GM12878 (cell line): ENCODE measurements around the gene ZNF385C. TPM values are rescaled to one million over a fixed set of nuclear protein-coding genes. Genes with fewer than 3 reads are reported as not detected.
A peak's percentile ranks its signal among the peaks of the same experiment; 100 is the strongest.

ENCODE experiments used
- ATAC-seq: fragments of 200-7000 bp; cut with Tn5 transposase; 3 replicates; pipeline ENCODE4 v1.9.1; 2020; ENCODE audit warnings: mild to moderate bottlenecking, moderate library complexity
- BruUV-seq: library from RNA; stranded (reverse); fragments of 400-500 nt; replicated peaks from 2 replicates; lab custom pipeline; 2021; lab: Mats Ljungman, UMichigan
- CTCF ChIA-PET: fragments of 300-600 bp; sonication (Branson Sonifier 250); formaldehyde crosslinking; extraction: SDS; loops from one replicate; lab custom pipeline; 2021; ENCODE audit warnings: inconsistent platforms; lab: Yijun Ruan, JAX
- POLR2A ChIA-PET: fragments of 350-600 bp; formaldehyde crosslinking; extraction: SDS; loops from one replicate; lab custom pipeline; 2021; ENCODE audit warnings: inconsistent platforms; lab: Charles Lee
- RAD21 ChIA-PET: fragments of 300-600 bp; sonication (Branson Sonifier 250); formaldehyde crosslinking; loops from one replicate; lab custom pipeline; 2023; ENCODE audit warnings: antibody characterized with exemption; ENCODE audit not compliant: unreplicated experiment; lab: Charles Lee
- SMC1A ChIA-PET: fragments of 300-600 bp; sonication (Branson Sonifier 250); formaldehyde crosslinking; loops from one replicate; lab custom pipeline; 2023; ENCODE audit not compliant: unreplicated experiment, uncharacterized antibody; lab: Charles Lee
- DNase-seq: peaks from one replicate; pipeline ENCODE4 v3.0.0-alpha.2; 2011; ENCODE audit warnings: low read depth, low spot score
- FAIRE-seq: peaks from 3 replicates; lab custom pipeline; 2011; peaks lifted over from hg19 to GRCh38; lab: Jason Lieb, UNC
- H2AFZ ChIP-seq: 2 replicates; pipeline ENCODE4 v1.6.0; 2011; ENCODE audit warnings: low read depth, low read length, control low read depth; ENCODE audit not compliant: control insufficient read depth
- H3K27ac ChIP-seq: 2 replicates; pipeline ENCODE4 v1.5.1; 2011; ENCODE audit warnings: control low read depth; ENCODE audit not compliant: control insufficient read depth, insufficient read depth
- H3K27me3 ChIP-seq, 2 experiments: replicated peaks in 1 of 2; 2 replicates each; pipeline versions ENCODE4 v1.6.0 to v1.6.1; 2011; ENCODE audit warnings: low read length in 1 of 2; ENCODE audit not compliant: control insufficient read depth in 2 of 2, insufficient read depth in 2 of 2
- H3K36me3 ChIP-seq, 2 experiments: 2 replicates each; pipeline ENCODE4 v1.5.1; 2011; ENCODE audit warnings: low read length in 1 of 2; ENCODE audit not compliant: control insufficient read depth in 2 of 2, insufficient read depth in 2 of 2
- H3K4me1 ChIP-seq: 2 replicates; pipeline ENCODE4 v1.6.1; 2011; ENCODE audit warnings: mild to moderate bottlenecking, low read length, moderate library complexity, mixed read lengths; ENCODE audit not compliant: control insufficient read depth, insufficient read depth
- H3K4me2 ChIP-seq: 2 replicates; pipeline ENCODE4 v1.6.0; 2011; ENCODE audit warnings: control low read depth; ENCODE audit not compliant: control insufficient read depth, insufficient read depth
- H3K4me3 ChIP-seq: fragments of 200-600 bp; sonication (generic); 2 replicates; pipeline ENCODE4 v1.5.1; 2016
- H3K79me2 ChIP-seq: 2 replicates; pipeline ENCODE4 v1.6.0; 2011; ENCODE audit warnings: low read length; ENCODE audit not compliant: control insufficient read depth, insufficient read depth
- H3K9ac ChIP-seq: 2 replicates; pipeline ENCODE4 v1.8.0; 2011; ENCODE audit warnings: low read length, control low read depth, mixed read lengths; ENCODE audit not compliant: control insufficient read depth, insufficient read depth
- H3K9me3 ChIP-seq: replicated peaks from 3 replicates; pipeline ENCODE4 v1.5.1; 2011; ENCODE audit warnings: mild to moderate bottlenecking, low read length; ENCODE audit not compliant: control insufficient read depth, insufficient read depth
- H4K20me1 ChIP-seq: 2 replicates; pipeline ENCODE4 v1.6.0; 2011; ENCODE audit not compliant: control insufficient read depth, insufficient read depth
- ATF7 ChIP-seq: fragments of 450-650 bp; IDR thresholded peaks from 2 replicates; pipeline ENCODE4 v1.6.1; 2016; ENCODE audit warnings: low read depth, mild to moderate bottlenecking
- CBFB ChIP-seq: IDR thresholded peaks from 2 replicates; pipeline ENCODE4 v1.6.1; 2016; ENCODE audit warnings: antibody characterized with exemption, low read depth
- CEBPB ChIP-seq, 2 experiments: fragments of 150-350 bp in 1 of 2; IDR thresholded peaks; 2 replicates each; pipeline ENCODE4 v1.6.1; 2012 to 2014; ENCODE audit warnings: low read depth in 2 of 2, low read length in 2 of 2, borderline replicate concordance in 1 of 2, inconsistent platforms in 1 of 2
- HDAC2 ChIP-seq: fragments of 200-600 bp; sonication (generic); IDR thresholded peaks from 2 replicates; pipeline ENCODE4 v1.6.1; 2017
- NBN ChIP-seq: fragments of 450-650 bp; IDR thresholded peaks from 2 replicates; pipeline ENCODE4 v1.6.1; 2016
- RAD21 ChIP-seq: IDR thresholded peaks from 2 replicates; pipeline ENCODE4 v1.6.1; 2011; ENCODE audit warnings: mild to moderate bottlenecking, low read depth, low read length, moderate library complexity; ENCODE audit not compliant: insufficient read depth
- RELA ChIP-seq: fragments of 450-650 bp; IDR thresholded peaks from 2 replicates; pipeline ENCODE4 v1.8.0; 2014; ENCODE audit warnings: borderline replicate concordance; ENCODE audit not compliant: partially characterized antibody
- RUNX3 ChIP-seq: IDR thresholded peaks from 2 replicates; pipeline ENCODE4 v1.6.1; 2012; ENCODE audit warnings: low read length, inconsistent platforms
- SMARCA5 ChIP-seq: fragments of 450-650 bp; IDR thresholded peaks from 2 replicates; pipeline ENCODE4 v1.6.1; 2017; ENCODE audit warnings: mild to moderate bottlenecking
- SMC3 ChIP-seq: IDR thresholded peaks from 2 replicates; pipeline ENCODE4 v1.6.1; 2011; ENCODE audit warnings: low read length, improper control_type of control experiment, borderline replicate concordance
- TCF12 ChIP-seq: IDR thresholded peaks from 2 replicates; pipeline ENCODE4 v1.6.1; 2011; ENCODE audit warnings: low read depth, mild to moderate bottlenecking, low read length
- TCF3 ChIP-seq: IDR thresholded peaks from 2 replicates; pipeline ENCODE4 v1.6.1; 2012; ENCODE audit warnings: low read depth, mild to moderate bottlenecking, low read length, borderline replicate concordance; ENCODE audit not compliant: insufficient read depth
- YY1 ChIP-seq: IDR thresholded peaks from 2 replicates; pipeline ENCODE4 v1.6.1; 2011; ENCODE audit warnings: low read depth, mild to moderate bottlenecking, low read length
- ZSCAN29 ChIP-seq: fragments of 450-650 bp; IDR thresholded peaks from 2 replicates; pipeline ENCODE4 v1.6.1; 2017; ENCODE audit warnings: mild to moderate bottlenecking, moderate library complexity
- WGBS: methylation state at CpG from one replicate; pipeline ENCODE4 v1.1.6; 2016; ENCODE audit warnings: low lambda C conversion rate; ENCODE audit not compliant: insufficient replicate concordance, insufficient coverage; ENCODE audit errors: missing lambda C conversion rate; 5-methylcytosine and 5-hydroxymethylcytosine counted together
- in situ Hi-C: fragments of 300-500 bp; cut with MboI; formaldehyde crosslinking; loops from 9 replicates; pipeline ENCODE4 v1.14.3; 2018; ENCODE audit warnings: mixed read lengths
- intact Hi-C: fragments of 100-400 bp; cut with micrococcal nuclease; formaldehyde crosslinking; loops from one replicate; pipeline ENCODE4 v1.14.2; 2022; ENCODE audit not compliant: unreplicated experiment
- polyA plus RNA-seq, 11 experiments: library from polyadenylated mRNA; depleted of rRNA in 4 of 11; unstranded in 6 of 11; stranded (reverse) in 5 of 11; fragments of >200 nt; fragmentation: Nextera tagmentation in 4 of 11; fragmentation: Illumina TruSeq in 1 of 11; extraction: Ambion mirVana in 4 of 11; extraction: Trizol in 1 of 11; gene quantifications; 1 replicate in 1 of 11; 2 replicates in 10 of 11; pipeline versions ENCODE4 v1.2.1 to v1.2.3, GENCODE V29; 2011 to 2016; ENCODE audit warnings: inconsistent platforms in 2 of 11, missing spikeins in 2 of 11, low read depth in 1 of 11
- total RNA-seq, 4 experiments: library from RNA; depleted of rRNA in 3 of 4; stranded (reverse); fragments of >200 nt in 3 of 4; fragmentation: Illumina TruSeq in 1 of 4; extraction: Trizol in 1 of 4; gene quantifications; 2 replicates each; pipeline versions ENCODE4 v1.2.1 to v1.2.3, GENCODE V29; 2013 to 2021
- TF ChIP-seq, protein P1 (sequence below): fragments of 450-650 bp; IDR thresholded peaks from 2 replicates; pipeline ENCODE4 v1.6.1; 2017; ENCODE audit warnings: low read depth, mild to moderate bottlenecking, moderate library complexity
- TF ChIP-seq, protein P2 (sequence below), 3 experiments: IDR thresholded peaks in 2 of 3; conservative IDR thresholded peaks in 1 of 3; 2 replicates each; pipeline ENCODE4 v1.5.1; 2011; ENCODE audit warnings: low read depth in 3 of 3, low read length in 3 of 3, mild to moderate bottlenecking in 3 of 3, control low read depth in 2 of 3, moderate library complexity in 2 of 3, inconsistent platforms in 1 of 3, mixed read lengths in 1 of 3; ENCODE audit not compliant: control insufficient read depth in 2 of 3, insufficient read depth in 1 of 3; ENCODE audit errors: extremely low read depth in 1 of 3
- TF ChIP-seq, protein P3 (sequence below): fragments of 450-650 bp; IDR thresholded peaks from 2 replicates; pipeline ENCODE4 v1.6.1; 2016; ENCODE audit warnings: mild to moderate bottlenecking
- TF ChIP-seq, protein P4 (sequence below): IDR thresholded peaks from 2 replicates; pipeline ENCODE4 v1.6.1; 2011; ENCODE audit warnings: mild to moderate bottlenecking, low read depth, low read length, moderate library complexity; ENCODE audit not compliant: insufficient replicate concordance

ZNF385C gene
- total and polyA plus RNA-seq, 10 of the 15 experiments (the other 5 are each of a cell fraction or from before 2014, with no cell fraction given), result 0.06 to 0.20 (median 0.07) TPM; not detected in 5

DNA sequence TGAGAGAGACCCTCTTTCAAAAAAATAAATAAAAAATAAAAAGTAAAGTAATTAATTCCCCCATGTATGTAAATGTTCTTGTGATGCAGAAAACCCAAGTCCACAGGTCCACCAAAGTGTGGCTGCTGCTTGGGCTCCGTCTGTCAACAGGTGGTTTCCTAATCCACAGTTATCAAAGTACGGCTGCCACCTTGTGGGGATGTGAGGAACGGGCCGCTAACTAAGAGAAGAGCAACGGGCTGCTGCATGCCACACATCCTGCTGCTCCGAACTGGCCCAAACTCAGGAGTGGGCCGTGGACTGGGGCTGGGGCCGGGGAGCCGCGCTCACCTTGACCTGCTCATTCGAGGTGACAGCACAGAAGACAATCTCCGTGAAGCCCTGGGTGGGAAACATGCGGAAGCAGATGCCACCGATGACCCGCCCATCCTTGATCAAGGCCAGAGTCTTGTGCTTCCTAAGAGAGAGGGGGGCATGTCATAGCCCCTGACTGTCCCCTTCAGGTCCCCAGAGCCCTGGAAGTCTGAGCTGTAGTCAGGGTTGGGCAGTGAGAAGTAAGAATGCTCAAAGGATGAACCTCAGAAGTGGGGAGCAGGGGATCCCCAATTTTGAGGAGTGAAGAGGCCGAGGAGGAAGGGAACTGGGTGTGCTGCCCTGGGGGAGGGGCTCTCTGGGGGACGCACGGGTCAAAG, 18.6 kb upstream of the ZNF385C start:
- SMC1A ChIA-PET, result interaction anchor here (1.1 to 5.2 kb wide), 6 partner anchors 49 to 290 kb away, joined by 3 to 53 read pairs (median 10); partner anchors contain the start of gene KCNH4
- peaks cover 5 to 6% of the 10 kb centered on the region in 2 experiments; a peak in 2 of 4 replicates for H3K36me3 ChIP-seq
- H3K79me2 ChIP-seq, result peaks cover 7% of the 10 kb centered on the region
- POLR2A ChIA-PET, result interaction anchor here (1.0 to 1.3 kb wide), 2 partner anchors 10 to 91 kb away, joined by 3 to 5 read pairs; no protein-coding TSS in a partner anchor
- DNase-seq (no peak), FAIRE-seq (peak; percentile 93), ATAC-seq (peak; percentile 58)
- CTCF ChIA-PET, result interaction anchor here (1.0 to 7.1 kb wide), 11 partner anchors 16 to 379 kb away, joined by 3 to 138 read pairs (median 11); partner anchors contain the start of genes CNP, DNAJC7, KCNH4 and NKIRAS2
- H3K4me2 ChIP-seq, result no peak overlapping the region
- H4K20me1 ChIP-seq, result no peaks in the 10 kb centered on the region
- no peaks in the 10 kb centered on the region for H3K27me3 ChIP-seq
- no peak overlapping the region for H3K9ac ChIP-seq
- no TSS peak for BruUV-seq
- intact Hi-C loops (loop anchor here (1.0 kb wide), 3 partner anchors 50 to 154 kb away; no protein-coding TSS in a partner anchor), in situ Hi-C loops (no loop called here)
- peaks cover 26% of the 10 kb centered on the region for H3K4me1 ChIP-seq
- H3K9me3 ChIP-seq, result no peaks in the 10 kb centered on the region; the same call in 2 of the 3 replicates
- H2AFZ ChIP-seq, result no peak overlapping the region
- 19% methylated on average over 17 of the region's 18 CpGs for WGBS
- RAD21 ChIA-PET, result interaction anchor here (1.0 to 4.7 kb wide), 8 partner anchors 16 to 153 kb away, joined by 3 to 78 read pairs (median 14); partner anchors contain the start of genes CNP, KCNH4 and NKIRAS2
- no peak overlapping the region for H3K4me3 ChIP-seq
- no peak overlapping the region for H3K27ac ChIP-seq
- TF ChIP-seq, protein P1, sequence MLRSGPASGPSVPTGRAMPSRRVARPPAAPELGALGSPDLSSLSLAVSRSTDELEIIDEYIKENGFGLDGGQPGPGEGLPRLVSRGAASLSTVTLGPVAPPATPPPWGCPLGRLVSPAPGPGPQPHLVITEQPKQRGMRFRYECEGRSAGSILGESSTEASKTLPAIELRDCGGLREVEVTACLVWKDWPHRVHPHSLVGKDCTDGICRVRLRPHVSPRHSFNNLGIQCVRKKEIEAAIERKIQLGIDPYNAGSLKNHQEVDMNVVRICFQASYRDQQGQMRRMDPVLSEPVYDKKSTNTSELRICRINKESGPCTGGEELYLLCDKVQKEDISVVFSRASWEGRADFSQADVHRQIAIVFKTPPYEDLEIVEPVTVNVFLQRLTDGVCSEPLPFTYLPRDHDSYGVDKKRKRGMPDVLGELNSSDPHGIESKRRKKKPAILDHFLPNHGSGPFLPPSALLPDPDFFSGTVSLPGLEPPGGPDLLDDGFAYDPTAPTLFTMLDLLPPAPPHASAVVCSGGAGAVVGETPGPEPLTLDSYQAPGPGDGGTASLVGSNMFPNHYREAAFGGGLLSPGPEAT, result peak; percentile 77
- TF ChIP-seq CBFB, result no peak; the same call in 1 of the 2 replicates
- TF ChIP-seq CEBPB (IDR thresholded peaks at IDR 0.05; ENCODE audit: borderline replicate concordance in 1 of 2, low read depth in 2 of 2, low read length in 2 of 2), result no peak
- no peak for TF ChIP-seq ZSCAN29
- TF ChIP-seq SMARCA5, result 0 out of 2 replicates have a peak, but pooled peaks have one; percentile 39
- TF ChIP-seq, protein P2, sequence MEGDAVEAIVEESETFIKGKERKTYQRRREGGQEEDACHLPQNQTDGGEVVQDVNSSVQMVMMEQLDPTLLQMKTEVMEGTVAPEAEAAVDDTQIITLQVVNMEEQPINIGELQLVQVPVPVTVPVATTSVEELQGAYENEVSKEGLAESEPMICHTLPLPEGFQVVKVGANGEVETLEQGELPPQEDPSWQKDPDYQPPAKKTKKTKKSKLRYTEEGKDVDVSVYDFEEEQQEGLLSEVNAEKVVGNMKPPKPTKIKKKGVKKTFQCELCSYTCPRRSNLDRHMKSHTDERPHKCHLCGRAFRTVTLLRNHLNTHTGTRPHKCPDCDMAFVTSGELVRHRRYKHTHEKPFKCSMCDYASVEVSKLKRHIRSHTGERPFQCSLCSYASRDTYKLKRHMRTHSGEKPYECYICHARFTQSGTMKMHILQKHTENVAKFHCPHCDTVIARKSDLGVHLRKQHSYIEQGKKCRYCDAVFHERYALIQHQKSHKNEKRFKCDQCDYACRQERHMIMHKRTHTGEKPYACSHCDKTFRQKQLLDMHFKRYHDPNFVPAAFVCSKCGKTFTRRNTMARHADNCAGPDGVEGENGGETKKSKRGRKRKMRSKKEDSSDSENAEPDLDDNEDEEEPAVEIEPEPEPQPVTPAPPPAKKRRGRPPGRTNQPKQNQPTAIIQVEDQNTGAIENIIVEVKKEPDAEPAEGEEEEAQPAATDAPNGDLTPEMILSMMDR (IDR thresholded peaks at IDR 0.05 in 2 of 3, conservative IDR thresholded peaks at IDR 0.05 in 1 of 3; ENCODE audit: control insufficient read depth in 2 of 3, extremely low read depth in 1 of 3, insufficient read depth in 1 of 3, low read depth in 3 of 3, low read length in 3 of 3), result peak; percentile 82 to 94 (median 87)
- peak; percentile 94; the same call in 1 of the 2 replicates for TF ChIP-seq TCF3
- TF ChIP-seq RUNX3, result peak; percentile 51
- TF ChIP-seq SMC3, result peak; percentile 92
- peak; percentile 95 for TF ChIP-seq TCF12
- TF ChIP-seq, protein P3, sequence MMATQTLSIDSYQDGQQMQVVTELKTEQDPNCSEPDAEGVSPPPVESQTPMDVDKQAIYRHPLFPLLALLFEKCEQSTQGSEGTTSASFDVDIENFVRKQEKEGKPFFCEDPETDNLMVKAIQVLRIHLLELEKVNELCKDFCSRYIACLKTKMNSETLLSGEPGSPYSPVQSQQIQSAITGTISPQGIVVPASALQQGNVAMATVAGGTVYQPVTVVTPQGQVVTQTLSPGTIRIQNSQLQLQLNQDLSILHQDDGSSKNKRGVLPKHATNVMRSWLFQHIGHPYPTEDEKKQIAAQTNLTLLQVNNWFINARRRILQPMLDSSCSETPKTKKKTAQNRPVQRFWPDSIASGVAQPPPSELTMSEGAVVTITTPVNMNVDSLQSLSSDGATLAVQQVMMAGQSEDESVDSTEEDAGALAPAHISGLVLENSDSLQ, result peak; percentile 76
- no peak for TF ChIP-seq ATF7
- TF ChIP-seq RAD21, result peak; percentile 86
- no peak for TF ChIP-seq HDAC2
- TF ChIP-seq RELA, result peak; percentile 90
- TF ChIP-seq, protein P4, sequence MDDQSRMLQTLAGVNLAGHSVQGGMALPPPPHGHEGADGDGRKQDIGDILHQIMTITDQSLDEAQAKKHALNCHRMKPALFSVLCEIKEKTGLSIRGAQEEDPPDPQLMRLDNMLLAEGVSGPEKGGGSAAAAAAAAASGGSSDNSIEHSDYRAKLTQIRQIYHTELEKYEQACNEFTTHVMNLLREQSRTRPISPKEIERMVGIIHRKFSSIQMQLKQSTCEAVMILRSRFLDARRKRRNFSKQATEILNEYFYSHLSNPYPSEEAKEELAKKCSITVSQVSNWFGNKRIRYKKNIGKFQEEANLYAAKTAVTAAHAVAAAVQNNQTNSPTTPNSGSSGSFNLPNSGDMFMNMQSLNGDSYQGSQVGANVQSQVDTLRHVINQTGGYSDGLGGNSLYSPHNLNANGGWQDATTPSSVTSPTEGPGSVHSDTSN, result peak; percentile 17
- TF ChIP-seq NBN, result no peak
- TF ChIP-seq YY1, result peak; percentile 49; the same call in 1 of the 2 replicates
